OCI-M2 (cell line): ENCODE measurements around the gene NR6A1.
A peak's percentile ranks its signal among the peaks of the same experiment; 100 is the strongest.

Experiments
- DNase-seq: peaks from one replicate; lab custom pipeline; 2025; ENCODE audit not compliant: unreplicated experiment; lab: John Stamatoyannopoulos, UW

NR6A1 gene

GRCh38 chr9:124662561-124662960, 108.5 kb downstream of the NR6A1 start:
- DNase-seq = no peak

DNA sequence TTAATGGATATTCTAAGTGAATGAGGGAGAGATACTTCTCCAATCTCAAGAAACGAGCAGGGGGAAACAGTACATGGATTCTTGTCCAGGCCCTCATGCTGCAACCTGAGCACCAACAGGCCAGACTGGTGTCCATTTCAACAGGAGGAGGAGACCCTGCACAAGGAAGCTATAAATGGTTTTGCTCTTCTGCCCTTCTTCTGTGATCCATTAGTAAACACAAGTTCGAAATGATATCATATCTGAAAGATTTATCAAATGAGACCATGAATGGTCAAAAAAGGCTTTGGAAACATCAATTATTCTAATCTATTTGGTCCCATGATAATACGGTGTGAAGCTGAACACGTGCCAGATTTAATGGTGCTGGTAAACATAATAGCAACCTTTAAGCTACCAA, 109.8 kb downstream of the NR6A1 start:
- DNase-seq = no peak

GRCh38 chr9:124660341-124660801, 110.7 kb downstream of the NR6A1 start:
- DNase-seq = no peak

DNA sequence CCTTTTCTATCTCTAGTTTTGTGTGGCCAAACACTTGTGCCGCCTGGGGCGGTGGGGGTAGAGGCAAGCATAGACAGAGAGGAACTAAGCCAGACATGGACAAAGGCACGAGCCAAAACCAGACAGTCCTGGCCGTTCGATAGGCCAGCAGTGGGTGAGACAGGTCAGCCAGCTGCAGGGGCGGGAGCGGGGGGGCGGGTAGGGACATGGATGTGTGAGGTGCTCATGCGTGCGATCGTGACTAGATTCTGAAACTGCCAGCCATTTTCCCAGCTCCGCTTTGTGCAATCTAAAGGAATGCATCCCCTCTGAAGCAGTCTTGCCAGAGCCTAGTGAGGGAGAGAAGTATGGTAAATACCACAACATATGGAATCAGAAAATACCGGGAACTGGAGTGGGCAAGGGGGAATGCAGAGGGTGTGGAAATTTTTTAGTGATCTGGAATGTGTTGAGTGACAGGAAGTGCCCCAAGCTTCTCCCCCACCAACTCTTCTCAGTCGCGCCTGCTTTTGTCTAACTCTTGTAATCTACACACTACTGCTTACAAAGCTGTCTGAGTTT, 111.9 kb downstream of the NR6A1 start:
- DNase-seq = peak; percentile 83

DNA sequence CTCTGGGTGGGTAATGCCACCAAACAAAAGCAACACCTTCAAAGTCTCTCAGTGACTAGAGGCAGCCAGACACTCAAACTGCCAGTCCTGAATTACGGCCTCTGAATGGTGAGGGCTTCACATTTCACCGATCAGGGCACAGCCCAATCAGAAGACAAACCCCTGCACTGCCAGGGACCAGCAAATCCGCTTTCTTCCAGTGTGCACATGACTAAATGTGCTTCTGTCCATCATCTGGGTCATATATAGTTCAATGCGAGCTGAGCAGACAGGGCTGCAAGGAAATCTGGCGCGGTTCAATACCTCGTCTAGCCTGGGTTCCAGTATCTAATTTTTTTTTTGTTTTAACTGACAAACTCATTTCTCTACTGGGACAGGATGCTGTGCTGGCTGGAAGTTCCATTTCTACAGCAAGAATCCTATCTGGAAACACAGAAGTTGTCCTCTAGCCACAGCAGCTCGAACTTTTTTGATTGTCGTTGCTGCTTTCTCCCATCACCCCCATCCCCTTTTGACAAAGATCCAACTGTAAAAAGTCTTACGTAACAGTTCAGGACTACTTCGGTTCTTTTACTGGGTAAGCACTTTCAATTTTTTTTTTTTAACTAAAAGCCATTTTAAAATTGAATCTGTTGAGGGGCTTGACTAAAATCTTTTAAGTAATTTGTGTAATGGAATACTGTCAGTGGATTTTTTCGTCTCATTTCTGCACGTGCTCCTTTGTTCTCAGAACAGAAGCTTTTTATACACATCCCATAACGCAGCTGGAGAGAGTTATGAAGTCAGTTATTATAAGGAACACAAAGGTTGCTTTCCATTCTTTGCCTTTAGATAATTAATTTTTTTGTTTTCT, 112.7 kb downstream of the NR6A1 start:
- peak; percentile 64 for DNase-seq

GRCh38 chr9:124657516-124657915, 113.6 kb downstream of the NR6A1 start:
- no peak for DNase-seq

DNA sequence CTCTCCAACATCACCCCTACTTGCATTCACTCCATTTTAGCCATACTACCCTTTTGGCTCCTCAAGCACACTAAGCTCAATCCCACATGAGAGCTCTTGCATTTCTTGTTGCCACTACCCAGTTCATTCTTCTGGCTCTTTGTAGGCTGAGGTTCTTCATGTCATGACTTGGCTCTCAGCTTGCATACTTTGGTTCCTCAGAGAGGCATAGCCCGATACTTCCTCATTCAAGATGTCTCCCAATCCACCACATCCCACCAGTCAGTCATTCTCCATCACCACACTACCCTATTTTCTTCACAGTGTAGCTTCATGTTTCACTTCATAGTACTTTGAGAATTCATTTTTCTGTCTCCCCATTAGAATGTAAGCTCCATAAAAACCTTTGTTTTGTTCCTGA, 116.7 kb downstream of the NR6A1 start:
- no peak for DNase-seq

GRCh38 chr9:124652615-124653393, 118.3 kb downstream of the NR6A1 start:
- DNase-seq = no peak

DNA sequence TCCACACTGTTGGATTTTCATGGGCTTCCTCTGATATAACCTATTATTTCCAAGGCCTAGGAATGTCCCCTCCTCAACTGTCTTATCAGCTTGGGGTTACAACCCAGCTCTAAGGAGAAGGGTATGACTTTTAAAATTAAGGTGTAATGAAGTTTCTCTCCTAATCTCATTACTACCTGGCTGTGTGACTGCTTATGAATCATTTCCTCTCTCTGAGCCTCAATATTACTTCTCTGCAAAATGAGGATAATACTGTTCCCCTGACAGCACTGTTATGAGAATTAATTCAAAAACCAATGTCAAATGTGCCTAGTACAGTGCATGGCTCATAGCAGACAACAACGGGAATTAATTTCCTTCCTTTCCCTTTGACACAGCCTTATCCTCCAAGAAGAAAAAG, 118.9 kb downstream of the NR6A1 start:
- no peak for DNase-seq

DNA sequence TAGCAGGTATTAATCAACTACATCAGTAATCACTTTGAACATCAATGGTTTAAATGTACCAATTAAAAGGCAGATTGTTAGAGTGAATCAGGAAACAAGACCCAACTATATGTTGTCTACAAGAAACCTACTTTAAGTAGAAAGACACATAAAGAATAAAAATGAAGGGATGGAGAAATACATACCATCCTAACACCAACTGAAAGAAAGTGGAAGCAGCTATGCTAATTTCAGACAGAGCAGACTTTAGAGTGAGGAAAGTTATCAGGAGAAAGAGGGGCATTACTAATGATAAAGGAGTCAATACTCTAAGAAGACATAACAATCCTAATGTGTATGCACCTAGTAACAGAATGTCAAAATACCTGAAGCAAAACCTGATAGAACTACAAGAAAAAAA, 125.8 kb downstream of the NR6A1 start:
- no peak for DNase-seq

GRCh38 chr9:124639637-124640036, 131.5 kb downstream of the NR6A1 start:
- DNase-seq = no peak

DNA sequence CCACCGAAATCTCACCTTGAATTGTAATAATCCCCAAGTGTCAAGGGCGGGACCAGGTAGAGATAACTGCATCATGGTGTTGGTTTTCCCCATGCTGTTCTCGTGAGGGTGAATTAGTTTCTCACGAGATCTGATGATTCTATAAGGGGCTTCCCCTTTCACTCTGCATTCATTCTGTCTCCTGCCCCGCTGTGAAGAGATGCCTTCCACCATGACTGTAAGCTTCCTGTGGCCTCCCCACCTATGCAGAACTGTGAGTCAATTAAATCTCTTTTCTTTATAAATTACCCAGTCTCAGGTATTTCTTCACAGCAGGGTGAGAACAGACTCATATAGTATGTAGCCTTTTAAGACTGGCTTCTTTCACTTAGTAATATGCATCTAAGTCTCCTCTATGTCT, 135.8 kb downstream of the NR6A1 start:
- no peak for DNase-seq

DNA sequence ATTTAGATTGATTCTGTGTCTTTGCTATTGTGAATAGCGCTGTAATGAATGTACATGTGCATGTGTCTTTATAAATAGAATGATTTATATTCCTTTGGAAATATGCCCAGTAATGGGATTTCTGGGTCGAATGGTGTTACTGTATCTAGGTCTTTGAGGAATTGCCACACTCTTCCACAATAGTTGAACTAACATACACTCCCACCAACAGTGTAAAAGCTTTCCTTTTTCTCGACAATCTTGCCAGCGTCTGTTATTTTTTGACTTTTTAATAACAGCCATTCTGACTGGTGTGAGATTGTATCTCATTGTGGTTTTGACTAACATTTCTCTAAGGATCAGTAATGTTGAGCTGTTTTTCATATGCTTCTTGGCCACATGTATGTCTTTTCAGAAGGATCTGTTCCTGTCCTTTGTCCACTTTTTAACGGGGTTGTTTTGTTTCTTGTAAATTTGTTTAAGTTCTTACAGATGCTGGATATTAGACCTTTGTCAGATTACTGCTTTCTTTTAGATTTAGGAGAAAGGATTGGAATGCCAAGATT, 139.0 kb downstream of the NR6A1 start:
- DNase-seq = no peak

- DNase-seq = no peak
These were observed 139.8 kb downstream of the NR6A1 start for GRCh38 chr9:124631326-124631725.

DNA sequence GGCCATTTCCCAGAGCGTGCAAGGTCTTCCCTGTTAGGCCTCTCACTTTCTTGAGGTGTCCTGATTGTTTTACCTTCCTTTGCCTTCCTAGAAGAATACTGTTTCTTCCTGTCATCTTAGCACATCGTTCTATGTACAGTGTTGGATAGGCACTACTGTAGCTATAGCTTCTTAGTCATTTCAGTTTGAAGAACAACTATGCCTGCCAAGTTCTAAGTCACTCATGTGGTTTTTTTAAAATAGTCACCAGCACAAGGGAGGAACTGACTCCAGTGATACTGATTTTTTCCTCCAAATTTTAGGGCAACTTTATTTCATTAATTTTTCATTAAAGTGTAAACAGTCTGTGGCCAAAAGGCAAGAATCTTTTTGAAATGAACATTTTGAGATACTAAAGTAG, 141.5 kb downstream of the NR6A1 start:
- DNase-seq = no peak

GRCh38 chr9:124628741-124629140, 142.4 kb downstream of the NR6A1 start:
- DNase-seq = no peak

DNA sequence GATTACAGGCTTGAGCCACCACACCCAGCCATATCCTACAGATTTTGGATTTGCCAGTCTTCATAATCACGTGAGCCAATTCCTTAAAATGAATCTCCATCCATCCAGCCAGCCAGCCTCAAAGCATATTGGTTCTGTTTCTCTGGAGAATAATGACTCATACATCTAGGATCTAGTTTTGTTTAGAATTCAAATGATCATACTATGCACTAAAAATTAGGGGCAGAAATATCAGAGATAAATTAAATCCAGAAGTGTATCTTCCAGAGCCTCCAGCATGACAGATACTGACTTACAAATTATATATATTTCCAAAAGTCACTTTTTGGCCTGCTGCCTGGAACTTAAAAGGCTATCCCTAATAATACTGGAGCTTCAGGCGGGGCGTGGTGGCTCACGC, 144.8 kb downstream of the NR6A1 start:
- DNase-seq = no peak

DNA sequence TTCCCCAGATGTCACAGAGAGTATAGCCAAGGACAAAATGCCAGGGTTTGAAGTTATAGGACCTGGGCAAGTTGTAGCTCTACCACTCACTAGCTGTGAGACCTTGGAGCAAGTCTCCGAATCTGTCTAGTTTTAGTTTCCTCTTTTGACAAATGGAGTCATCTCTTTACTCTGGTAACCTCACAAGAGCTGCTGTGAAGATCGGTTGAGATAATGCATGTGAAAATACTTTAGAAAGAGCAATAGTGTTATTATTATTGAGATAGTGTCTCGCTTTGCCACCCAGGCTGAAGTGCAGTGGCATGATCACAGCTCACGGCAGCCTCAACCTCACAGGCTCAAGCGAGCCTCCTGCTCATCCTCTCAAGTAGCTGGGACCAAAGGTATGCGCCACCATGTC, 146.0 kb downstream of the NR6A1 start:
- no peak for DNase-seq

DNA sequence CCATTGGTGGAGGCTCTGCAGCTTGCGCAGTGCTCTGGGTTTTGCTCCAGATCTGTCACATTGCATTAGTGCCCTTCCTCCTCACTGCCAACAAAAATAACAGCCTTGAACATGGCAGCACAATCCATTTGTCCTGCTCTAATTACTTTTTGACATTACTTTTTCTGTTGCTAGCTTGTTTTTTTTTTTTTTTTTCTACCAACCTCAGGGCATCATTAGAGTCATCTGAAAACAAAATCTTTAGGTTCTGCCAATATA, 146.4 kb downstream of the NR6A1 start:
- no peak for DNase-seq

GRCh38 chr9:124623966-124624734, 147.0 kb downstream of the NR6A1 start:
- DNase-seq = no peak

GRCh38 chr9:124622882-124623281, 148.2 kb downstream of the NR6A1 start:
- DNase-seq = no peak
